Measurements from ENCODE around the gene GPR146. TPM values are rescaled to one million over a fixed set of nuclear protein-coding genes. Genes with fewer than 3 reads are reported as not detected.

GPR146 gene
- total and polyA plus RNA-seq, 2 donors from 2014 or later, result 7.6 to 10.3 TPM

DNA sequence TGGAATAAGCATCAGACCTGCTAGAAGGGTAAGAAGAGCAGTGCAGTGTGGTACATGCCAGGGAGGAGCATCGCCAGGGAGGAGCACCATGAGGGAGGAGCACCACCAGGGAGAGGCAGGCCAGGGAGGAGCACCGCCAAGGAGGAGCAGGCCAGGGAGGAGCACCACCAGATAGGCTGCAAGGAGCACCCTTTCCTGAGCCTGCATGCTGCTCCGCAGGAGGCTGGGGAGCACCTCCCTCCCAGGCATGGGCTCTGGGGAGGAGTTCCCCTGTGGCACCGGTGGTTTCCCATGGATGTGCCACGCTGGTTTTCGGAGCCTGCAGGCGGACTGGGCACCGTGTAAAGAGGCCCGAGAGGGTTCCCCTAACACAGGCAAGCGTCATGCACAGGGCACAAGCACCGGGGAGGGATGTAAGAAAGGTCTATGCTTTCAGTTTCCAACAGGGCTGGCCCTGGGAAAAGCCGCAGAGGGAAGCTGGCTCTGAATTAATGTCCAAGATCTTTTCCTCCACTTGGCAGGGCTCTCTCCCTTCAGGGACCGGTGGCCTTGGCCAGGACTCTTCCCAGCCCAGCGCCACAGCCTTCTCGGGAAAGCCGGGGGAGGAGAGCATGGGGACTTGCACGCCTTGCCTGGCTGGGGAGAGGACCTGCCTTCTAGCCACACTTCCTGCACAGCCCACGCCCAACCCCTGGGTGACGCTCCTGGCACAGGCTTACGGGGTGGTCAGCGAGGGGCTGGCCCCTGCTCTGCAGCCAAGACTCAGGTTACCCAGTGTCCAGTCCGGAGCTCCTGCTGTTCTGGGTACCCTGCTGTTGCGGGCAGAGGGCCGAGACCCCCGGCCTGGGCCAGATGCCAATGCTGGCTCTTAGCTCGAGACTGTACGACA lies 32.1 kb downstream of the GPR146 start:
- no peaks in the 10 kb centered on the region for H3K9me3 ChIP-seq (ENCODE audit: control insufficient read depth in 2 of 3, insufficient read depth in 1 of 3, low read length in 3 of 3)
- no peaks in the 10 kb centered on the region for H3K36me3 ChIP-seq (ENCODE audit: control insufficient read depth in 2 of 3, insufficient read depth in 3 of 3, low read length in 3 of 3)
- peaks cover 0 to 14% (median 0%) of the 10 kb centered on the region in 3 donors for H3K4me1 ChIP-seq (ENCODE audit: control insufficient read depth in 2 of 3, insufficient read depth in 2 of 3, low read depth in 1 of 3, low read length in 3 of 3)
- H3K4me3 ChIP-seq (ENCODE audit: low read length in 3 of 3), result no peak overlapping the region
- no peaks in the 10 kb centered on the region for H3K27me3 ChIP-seq (ENCODE audit: control insufficient read depth, insufficient read depth, low read length)
- no peak overlapping the region for H3K27ac ChIP-seq (ENCODE audit: low read depth in 2 of 2, low read length in 2 of 2)
- FAIRE-seq, result no peak
- DNase-seq, result peak in 1 of 5 donors; percentile 77
- TF ChIP-seq, protein P1, sequence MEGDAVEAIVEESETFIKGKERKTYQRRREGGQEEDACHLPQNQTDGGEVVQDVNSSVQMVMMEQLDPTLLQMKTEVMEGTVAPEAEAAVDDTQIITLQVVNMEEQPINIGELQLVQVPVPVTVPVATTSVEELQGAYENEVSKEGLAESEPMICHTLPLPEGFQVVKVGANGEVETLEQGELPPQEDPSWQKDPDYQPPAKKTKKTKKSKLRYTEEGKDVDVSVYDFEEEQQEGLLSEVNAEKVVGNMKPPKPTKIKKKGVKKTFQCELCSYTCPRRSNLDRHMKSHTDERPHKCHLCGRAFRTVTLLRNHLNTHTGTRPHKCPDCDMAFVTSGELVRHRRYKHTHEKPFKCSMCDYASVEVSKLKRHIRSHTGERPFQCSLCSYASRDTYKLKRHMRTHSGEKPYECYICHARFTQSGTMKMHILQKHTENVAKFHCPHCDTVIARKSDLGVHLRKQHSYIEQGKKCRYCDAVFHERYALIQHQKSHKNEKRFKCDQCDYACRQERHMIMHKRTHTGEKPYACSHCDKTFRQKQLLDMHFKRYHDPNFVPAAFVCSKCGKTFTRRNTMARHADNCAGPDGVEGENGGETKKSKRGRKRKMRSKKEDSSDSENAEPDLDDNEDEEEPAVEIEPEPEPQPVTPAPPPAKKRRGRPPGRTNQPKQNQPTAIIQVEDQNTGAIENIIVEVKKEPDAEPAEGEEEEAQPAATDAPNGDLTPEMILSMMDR (IDR thresholded peaks at IDR 0.05; ENCODE audit: borderline replicate concordance, extremely low read depth, insufficient read depth), result no peak
- H3K9ac ChIP-seq (ENCODE audit: low read length in 3 of 3), result no peak overlapping the region
- intact Hi-C loops (cut with DNase I), result no loop called here

DNA sequence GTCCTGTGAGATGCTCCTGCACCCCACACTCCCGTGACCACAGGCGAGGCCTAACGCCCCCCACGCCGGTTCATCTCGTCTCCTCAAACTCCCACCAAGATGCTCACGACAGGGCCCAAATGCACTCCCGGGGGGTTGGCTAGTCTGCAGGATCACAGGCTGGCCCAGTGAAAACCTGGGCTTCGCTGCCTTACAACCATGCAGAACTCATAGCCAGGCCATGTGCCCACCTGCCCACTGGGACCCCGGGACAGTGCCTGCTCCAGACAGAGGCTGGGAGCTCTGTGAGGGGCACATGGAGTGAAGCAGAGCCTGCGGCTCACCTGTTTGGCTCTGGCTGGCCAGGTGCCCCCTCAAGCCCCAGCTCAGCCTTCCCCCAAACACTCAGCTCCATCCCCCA lies 34.2 kb downstream of the GPR146 start:
- no peaks in the 10 kb centered on the region for H3K27me3 ChIP-seq (ENCODE audit: control insufficient read depth, insufficient read depth, low read length)
- no peak overlapping the region for H3K27ac ChIP-seq (ENCODE audit: low read depth in 2 of 2, low read length in 2 of 2)
- no peak overlapping the region for H3K4me3 ChIP-seq (ENCODE audit: low read length in 3 of 3)
- H3K36me3 ChIP-seq (ENCODE audit: control insufficient read depth in 2 of 3, insufficient read depth in 3 of 3, low read length in 3 of 3), result no peaks in the 10 kb centered on the region
- TF ChIP-seq, protein P1 (IDR thresholded peaks at IDR 0.05; ENCODE audit: borderline replicate concordance, extremely low read depth, insufficient read depth), result no peak
- intact Hi-C loops (cut with DNase I), result no loop called here
- H3K9me3 ChIP-seq (ENCODE audit: control insufficient read depth in 2 of 3, insufficient read depth in 1 of 3, low read length in 3 of 3), result no peaks in the 10 kb centered on the region
- DNase-seq (peak in 1 of 5 donors; percentile 65), FAIRE-seq (no peak)
- H3K9ac ChIP-seq (ENCODE audit: low read length in 3 of 3), result no peak overlapping the region
- H3K4me1 ChIP-seq (ENCODE audit: control insufficient read depth in 2 of 3, insufficient read depth in 2 of 3, low read depth in 1 of 3, low read length in 3 of 3), result peaks cover 0 to 12% (median 0%) of the 10 kb centered on the region in 3 donors

DNA sequence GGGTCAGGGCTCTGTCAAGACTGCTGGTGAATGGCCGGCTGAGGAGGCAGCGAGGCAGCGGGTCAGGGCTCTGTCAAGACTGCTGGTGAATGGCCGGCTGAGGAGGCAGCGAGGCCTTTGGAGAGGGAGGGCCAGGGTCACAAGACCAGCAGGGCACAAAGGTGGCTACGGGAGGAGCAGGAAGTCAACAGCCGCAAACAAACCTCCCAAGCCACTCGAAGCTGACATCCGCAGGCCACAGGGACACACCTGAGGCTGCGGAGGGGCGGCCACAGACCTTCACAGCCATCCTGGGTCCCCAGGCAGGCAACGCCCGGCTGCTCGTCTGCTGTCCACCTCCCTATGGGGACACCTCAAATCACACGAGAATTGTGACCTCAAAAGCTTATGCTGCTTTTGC lies 34.6 kb downstream of the GPR146 start:
- no peak overlapping the region for H3K9ac ChIP-seq (ENCODE audit: low read length in 3 of 3)
- DNase-seq, result no peak
- TF ChIP-seq, protein P1 (IDR thresholded peaks at IDR 0.05; ENCODE audit: borderline replicate concordance, extremely low read depth, insufficient read depth), result no peak
- peaks cover 0 to 12% (median 0%) of the 10 kb centered on the region in 3 donors for H3K4me1 ChIP-seq (ENCODE audit: control insufficient read depth in 2 of 3, insufficient read depth in 2 of 3, low read depth in 1 of 3, low read length in 3 of 3)
- no peak for FAIRE-seq
- no peak overlapping the region for H3K4me3 ChIP-seq (ENCODE audit: low read length in 3 of 3)
- no peaks in the 10 kb centered on the region for H3K36me3 ChIP-seq (ENCODE audit: control insufficient read depth in 2 of 3, insufficient read depth in 3 of 3, low read length in 3 of 3)
- H3K27me3 ChIP-seq (ENCODE audit: control insufficient read depth, insufficient read depth, low read length), result no peaks in the 10 kb centered on the region
- intact Hi-C loops (cut with DNase I), result no loop called here
- H3K27ac ChIP-seq (ENCODE audit: low read depth in 2 of 2, low read length in 2 of 2), result no peak overlapping the region
- no peaks in the 10 kb centered on the region for H3K9me3 ChIP-seq (ENCODE audit: control insufficient read depth in 2 of 3, insufficient read depth in 1 of 3, low read length in 3 of 3)

Data from kidney (tissue), 14 donors.